Activated naive CD4-positive, alpha-beta T cell treated with anti-CD3 and anti-CD28 coated beads for 36 hours (primary cell): Measurements from ENCODE around the gene MEA1. TPM values are rescaled to one million over a fixed set of nuclear protein-coding genes. Genes with fewer than 3 reads are reported as not detected.

Experiments
- CTCF ChIA-PET: fragments of 350-600 bp; sonication (Branson Sonifier 250); formaldehyde crosslinking; loops from one replicate; lab custom pipeline; 2021; ENCODE audit warnings: antibody characterized with exemption; lab: Charles Lee
- DNase-seq: peaks from one replicate; pipeline ENCODE4 v3.0.0-alpha.2; 2020
- H3K27ac Mint-ChIP-seq: one replicate; pipeline ENCODE4 v1.8.0; 2021; ENCODE audit warnings: mild to moderate bottlenecking, mixed read lengths
- H3K27me3 Mint-ChIP-seq: one replicate; pipeline ENCODE4 v1.8.0; 2021; ENCODE audit warnings: low read depth, mixed read lengths
- H3K36me3 Mint-ChIP-seq: one replicate; pipeline ENCODE4 v1.8.0; 2021; ENCODE audit warnings: low read depth, mixed read lengths
- H3K4me1 Mint-ChIP-seq: one replicate; pipeline ENCODE4 v1.8.0; 2021; ENCODE audit warnings: low read depth, mixed read lengths
- H3K4me3 Mint-ChIP-seq: one replicate; pipeline ENCODE4 v1.8.0; 2021; ENCODE audit warnings: mild to moderate bottlenecking, moderate library complexity, mixed read lengths
- H3K9me3 Mint-ChIP-seq: one replicate; pipeline ENCODE4 v1.8.0; 2021; ENCODE audit warnings: mixed read lengths
- intact Hi-C: fragments of 100-400 bp; cut with micrococcal nuclease; formaldehyde crosslinking; loops from one replicate; pipeline ENCODE4 v1.15.1; 2023
- total RNA-seq, 2 experiments: library from RNA; stranded (reverse); gene quantifications; one replicate each; pipeline ENCODE4 v1.2.3, GENCODE V29; 2021

The MEA1 gene
- total RNA-seq, 2 experiments from 2014 or later: 80.6 to 85.1 TPM

GRCh38 chr6:43020052-43020705, 6.4 kb upstream of the MEA1 start:
- Mint-ChIP-seq H3K27ac (peak overlapping the region; percentile 61), H3K36me3 (peaks cover 13% of the 10 kb centered on the region), H3K27me3 (no peaks in the 10 kb centered on the region), H3K4me1 (peaks cover 45% of the 10 kb centered on the region), H3K4me3 (peak overlapping the region; percentile 36), H3K9me3 (no peaks in the 10 kb centered on the region)
- no peak for DNase-seq
- intact Hi-C loops: loop anchor here (2.0 kb wide), 1 partner anchor 119 kb away; no protein-coding TSS in a partner anchor
- CTCF ChIA-PET: interaction anchor here (1.2 to 2.8 kb wide), 3 partner anchors 41 to 123 kb away, joined by 3 to 15 read pairs (median 4); partner anchors contain the start of gene PEX6

GRCh38 chr6:43019152-43019551, 5.4 kb upstream of the MEA1 start:
- no peak for DNase-seq
- no peak overlapping the region for H3K27ac Mint-ChIP-seq
- no peaks in the 10 kb centered on the region for H3K9me3 Mint-ChIP-seq
- peaks cover 47% of the 10 kb centered on the region for H3K4me1 Mint-ChIP-seq
- H3K36me3 Mint-ChIP-seq: peaks cover 7% of the 10 kb centered on the region
- CTCF ChIA-PET: interaction anchor here (1.0 kb wide), 1 partner anchor 125 kb away, joined by 3 read pairs; no protein-coding TSS in a partner anchor
- no peak overlapping the region for H3K4me3 Mint-ChIP-seq
- no peaks in the 10 kb centered on the region for H3K27me3 Mint-ChIP-seq
- intact Hi-C loops: no loop called here

- Mint-ChIP-seq H3K36me3 (peaks cover 15% of the 10 kb centered on the region), H3K4me1 (peaks cover 50% of the 10 kb centered on the region), H3K27me3 (no peaks in the 10 kb centered on the region)
Observed at GRCh38 chr6:43016943-43017334, 3.2 kb upstream of the MEA1 start.

GRCh38 chr6:43016176-43016942, 2.6 kb upstream of the MEA1 start:
- Mint-ChIP-seq H3K9me3 (no peaks in the 10 kb centered on the region), H3K27me3 (no peaks in the 10 kb centered on the region), H3K4me1 (peaks cover 54% of the 10 kb centered on the region), H3K36me3 (peaks cover 15% of the 10 kb centered on the region), H3K4me3 (peak overlapping the region; percentile 8), H3K27ac (no peak overlapping the region)
- no peak for DNase-seq
- CTCF ChIA-PET: interaction anchor here (0.6 to 1.6 kb wide), 3 partner anchors 86 to 128 kb away, joined by 4 to 5 read pairs (median 5); partner anchors contain the start of gene CNPY3
- intact Hi-C loops: no loop called here

More at GRCh38 chr6:43016943-43017334, 3.2 kb upstream of the MEA1 start:
- Mint-ChIP-seq H3K27ac (no peak overlapping the region), H3K9me3 (no peaks in the 10 kb centered on the region), H3K4me3 (no peak overlapping the region)
- CTCF ChIA-PET: interaction anchor here (0.6 to 1.5 kb wide), 2 partner anchors 87 to 125 kb away, joined by 4 to 5 read pairs; partner anchors contain the start of gene CNPY3
- no peak for DNase-seq
- intact Hi-C loops: no loop called here

DNA sequence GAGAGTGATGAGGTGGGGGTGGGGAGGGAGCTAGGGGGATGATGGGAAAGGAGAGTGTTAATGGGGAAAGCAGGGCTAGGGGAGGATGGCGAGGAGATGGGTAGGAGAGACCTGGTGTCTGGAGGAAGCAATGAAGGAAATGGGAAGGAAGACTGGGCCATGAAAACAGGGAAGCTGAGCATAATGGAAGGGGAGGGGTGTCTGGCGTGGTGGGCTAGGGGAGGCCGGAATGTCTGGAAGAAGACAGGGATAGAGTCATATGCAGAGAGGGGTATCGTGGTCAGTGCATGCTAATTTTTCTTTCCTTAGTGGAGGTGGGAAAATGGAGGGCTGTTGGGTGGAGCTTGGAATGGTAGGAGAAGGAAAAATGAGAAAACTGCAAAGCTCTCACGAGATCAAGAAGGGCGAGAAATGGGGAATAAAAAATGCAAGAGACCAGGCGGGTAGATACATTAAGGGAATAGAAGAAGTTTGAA, 726 bp upstream of the MEA1 start:
- H3K36me3 Mint-ChIP-seq: peaks cover 14% of the 10 kb centered on the region
- H3K27me3 Mint-ChIP-seq: no peaks in the 10 kb centered on the region
- CTCF ChIA-PET: interaction anchor here (0.9 to 1.2 kb wide), 3 partner anchors 40 to 129 kb away, joined by 3 to 4 read pairs (median 3); partner anchors contain the start of gene CUL7
- H3K4me3 Mint-ChIP-seq: peak overlapping the region; percentile 95
- peaks cover 50% of the 10 kb centered on the region for H3K4me1 Mint-ChIP-seq
- H3K9me3 Mint-ChIP-seq: no peaks in the 10 kb centered on the region
- H3K27ac Mint-ChIP-seq: peak overlapping the region; percentile 88
- no peak for DNase-seq
- intact Hi-C loops: loop anchor here (1.0 to 2.0 kb wide), 8 partner anchors 30 to 452 kb away; partner anchors contain the start of genes CNPY3, CUL7, KLC4 and MRPL2

GRCh38 chr6:43013097-43013842, 476 bp downstream of the MEA1 start:
- Mint-ChIP-seq H3K36me3 (peaks cover 22% of the 10 kb centered on the region), H3K27me3 (no peaks in the 10 kb centered on the region), H3K4me3 (peak overlapping the region; percentile 95), H3K27ac (peak overlapping the region; percentile 88), H3K9me3 (no peaks in the 10 kb centered on the region), H3K4me1 (peaks cover 53% of the 10 kb centered on the region)
- CTCF ChIA-PET: interaction anchor here (0.9 to 1.5 kb wide), 3 partner anchors 41 to 131 kb away, joined by 3 to 4 read pairs (median 3); partner anchors contain the start of gene CUL7
- DNase-seq: no peak
- intact Hi-C loops: loop anchor here (1.0 kb wide), 2 partner anchors 8 to 34 kb away; partner anchors contain the start of genes PEX6 and RRP36

- Mint-ChIP-seq H3K36me3 (peaks cover 23% of the 10 kb centered on the region), H3K4me1 (peaks cover 51% of the 10 kb centered on the region), H3K9me3 (no peaks in the 10 kb centered on the region), H3K27me3 (no peaks in the 10 kb centered on the region), H3K27ac (peak overlapping the region; percentile 88), H3K4me3 (peak overlapping the region; percentile 95)
- no peak for DNase-seq
- CTCF ChIA-PET: no interaction called here
- intact Hi-C loops: no loop called here
Observed at GRCh38 chr6:43012364-43012763, 1.4 kb downstream of the MEA1 start.

DNA sequence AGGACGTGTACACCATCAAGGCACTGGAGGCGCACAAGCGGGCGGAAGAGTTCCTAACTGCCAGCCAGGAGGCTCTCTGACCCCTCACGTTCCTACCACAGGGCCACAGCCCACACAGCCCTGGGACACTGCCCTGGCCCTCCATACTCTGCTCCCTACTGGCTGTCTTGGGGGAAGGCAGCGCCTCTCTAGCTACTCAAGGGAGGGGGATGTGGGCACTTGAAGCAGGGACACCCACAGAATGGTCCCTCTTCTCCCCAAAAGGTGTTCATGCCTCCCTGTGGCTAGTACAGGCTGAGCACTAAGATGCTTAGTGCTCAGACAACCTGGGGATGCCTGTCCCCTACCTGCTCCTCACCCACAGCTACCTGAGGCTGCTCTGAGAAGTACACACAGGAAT, 2.5 kb downstream of the MEA1 start:
- intact Hi-C loops: no loop called here
- Mint-ChIP-seq H3K27me3 (no peaks in the 10 kb centered on the region), H3K4me3 (no peak overlapping the region), H3K27ac (peak overlapping the region; percentile 3), H3K36me3 (peaks cover 23% of the 10 kb centered on the region), H3K9me3 (no peaks in the 10 kb centered on the region), H3K4me1 (peaks cover 43% of the 10 kb centered on the region)
- no peak for DNase-seq
- CTCF ChIA-PET: interaction anchor here (0.9 to 2.3 kb wide), 4 partner anchors 39 to 132 kb away, joined by 3 to 9 read pairs (median 4); no protein-coding TSS in a partner anchor

DNA sequence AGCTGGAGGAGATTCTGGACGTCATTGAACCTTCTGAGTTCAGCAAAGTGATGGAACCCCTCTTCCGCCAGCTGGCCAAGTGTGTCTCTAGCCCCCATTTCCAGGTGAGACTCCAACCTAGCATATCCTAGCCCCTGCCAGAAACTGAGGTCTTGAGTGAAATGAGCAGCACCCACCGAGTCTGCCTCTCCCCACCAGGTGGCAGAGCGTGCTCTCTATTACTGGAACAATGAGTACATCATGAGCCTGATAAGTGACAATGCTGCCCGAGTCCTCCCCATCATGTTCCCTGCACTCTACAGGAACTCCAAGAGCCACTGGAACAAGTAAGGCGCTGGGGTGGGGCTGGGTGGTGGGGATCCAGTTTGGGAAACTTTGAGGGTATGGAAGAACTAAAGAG, 4.6 kb downstream of the MEA1 start:
- CTCF ChIA-PET: interaction anchor here (1.2 to 2.3 kb wide), 2 partner anchors 29 to 134 kb away, joined by 3 to 9 read pairs; no protein-coding TSS in a partner anchor
- no peaks in the 10 kb centered on the region for H3K27me3 Mint-ChIP-seq
- intact Hi-C loops: loop anchor here (1.0 kb wide), 1 partner anchor 134 kb away; no protein-coding TSS in a partner anchor
- no peak overlapping the region for H3K27ac Mint-ChIP-seq
- peaks cover 28% of the 10 kb centered on the region for H3K4me1 Mint-ChIP-seq
- H3K4me3 Mint-ChIP-seq: no peak overlapping the region
- DNase-seq: peak; percentile 58
- H3K36me3 Mint-ChIP-seq: peaks cover 26% of the 10 kb centered on the region
- no peaks in the 10 kb centered on the region for H3K9me3 Mint-ChIP-seq

DNA sequence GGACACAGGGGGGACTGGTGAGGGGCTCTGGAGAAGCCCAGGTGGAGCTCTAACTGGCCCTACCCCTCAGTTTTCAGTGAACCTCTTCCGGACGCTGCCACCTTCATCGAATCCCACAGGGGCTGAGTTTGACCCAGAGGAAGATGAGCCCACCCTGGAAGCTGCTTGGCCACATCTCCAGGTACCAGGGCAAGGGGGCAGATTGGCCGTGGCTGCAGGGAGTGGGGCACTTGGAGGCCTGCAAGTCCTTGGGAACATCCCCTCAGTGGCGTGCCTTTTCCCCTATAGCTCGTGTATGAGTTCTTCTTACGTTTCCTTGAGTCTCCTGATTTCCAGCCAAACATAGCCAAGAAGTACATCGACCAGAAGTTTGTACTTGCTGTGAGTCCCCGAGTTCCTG, 6.6 kb downstream of the MEA1 start:
- Mint-ChIP-seq H3K9me3 (no peaks in the 10 kb centered on the region), H3K27me3 (no peaks in the 10 kb centered on the region), H3K4me1 (peaks cover 15% of the 10 kb centered on the region), H3K4me3 (no peak overlapping the region), H3K36me3 (peaks cover 17% of the 10 kb centered on the region), H3K27ac (no peak overlapping the region)
- CTCF ChIA-PET: no interaction called here
- intact Hi-C loops: no loop called here
- no peak for DNase-seq

- peaks cover 16% of the 10 kb centered on the region for H3K36me3 Mint-ChIP-seq
- no peak overlapping the region for H3K4me3 Mint-ChIP-seq
- no peak overlapping the region for H3K27ac Mint-ChIP-seq
- intact Hi-C loops: no loop called here
- peaks cover 6% of the 10 kb centered on the region for H3K4me1 Mint-ChIP-seq
- H3K9me3 Mint-ChIP-seq: no peaks in the 10 kb centered on the region
- H3K27me3 Mint-ChIP-seq: no peaks in the 10 kb centered on the region
- no peak for DNase-seq
- CTCF ChIA-PET: interaction anchor here (0.7 kb wide), 1 partner anchor 186 kb away, joined by 3 read pairs; no protein-coding TSS in a partner anchor
Observed at GRCh38 chr6:43006251-43006650, 7.5 kb downstream of the MEA1 start.
